ENCODE results near the gene SLFN12L.
"Not testable (repeated sequence)": the region's sequence is repeated elsewhere in the genome, so short reads cannot be mapped to it uniquely, and the experiment has no call there.

DNA sequence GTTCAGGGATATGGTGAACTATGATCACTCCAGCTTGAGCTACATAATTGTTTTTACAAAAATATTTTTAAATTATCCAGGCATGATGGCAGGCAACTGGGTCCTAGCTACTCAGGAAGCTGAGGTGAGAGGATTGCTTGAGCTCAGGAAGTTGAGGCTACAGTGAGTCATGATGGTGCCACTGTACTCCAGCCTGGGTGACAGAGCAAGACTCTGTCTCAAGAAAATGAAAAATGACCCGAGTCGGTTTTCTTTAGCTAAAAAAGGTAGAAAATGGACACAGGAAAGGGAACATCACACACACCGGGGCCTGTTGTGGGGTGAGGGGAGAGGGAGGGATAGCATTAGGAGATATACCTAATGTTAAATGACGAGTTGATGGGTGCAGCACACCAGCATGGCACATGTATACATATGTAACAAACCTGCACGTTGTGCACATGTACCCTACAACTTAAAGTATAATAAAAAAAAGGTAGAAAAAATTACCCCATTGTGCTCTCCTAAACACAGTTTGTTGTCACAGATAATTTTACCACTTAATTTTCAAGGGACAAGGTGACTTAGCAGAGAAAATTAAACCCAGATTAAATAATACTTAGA lies 15.7 kb downstream of the SLFN12L start:
- TF ChIP-seq, protein P1, sequence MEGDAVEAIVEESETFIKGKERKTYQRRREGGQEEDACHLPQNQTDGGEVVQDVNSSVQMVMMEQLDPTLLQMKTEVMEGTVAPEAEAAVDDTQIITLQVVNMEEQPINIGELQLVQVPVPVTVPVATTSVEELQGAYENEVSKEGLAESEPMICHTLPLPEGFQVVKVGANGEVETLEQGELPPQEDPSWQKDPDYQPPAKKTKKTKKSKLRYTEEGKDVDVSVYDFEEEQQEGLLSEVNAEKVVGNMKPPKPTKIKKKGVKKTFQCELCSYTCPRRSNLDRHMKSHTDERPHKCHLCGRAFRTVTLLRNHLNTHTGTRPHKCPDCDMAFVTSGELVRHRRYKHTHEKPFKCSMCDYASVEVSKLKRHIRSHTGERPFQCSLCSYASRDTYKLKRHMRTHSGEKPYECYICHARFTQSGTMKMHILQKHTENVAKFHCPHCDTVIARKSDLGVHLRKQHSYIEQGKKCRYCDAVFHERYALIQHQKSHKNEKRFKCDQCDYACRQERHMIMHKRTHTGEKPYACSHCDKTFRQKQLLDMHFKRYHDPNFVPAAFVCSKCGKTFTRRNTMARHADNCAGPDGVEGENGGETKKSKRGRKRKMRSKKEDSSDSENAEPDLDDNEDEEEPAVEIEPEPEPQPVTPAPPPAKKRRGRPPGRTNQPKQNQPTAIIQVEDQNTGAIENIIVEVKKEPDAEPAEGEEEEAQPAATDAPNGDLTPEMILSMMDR (IDR thresholded peaks at IDR 0.05) = not testable (repeated sequence)
- not testable (repeated sequence) for TF ChIP-seq POLR2A (IDR thresholded peaks at IDR 0.05)
